Amniotic stem cell (primary cell): ENCODE results near the gene B3GALNT1.

Experiments
- DNase-seq: peaks from one replicate; lab custom pipeline; 2025; lab: John Stamatoyannopoulos, UW

The B3GALNT1 gene

GRCh38 chr3:161104561-161105551 is at the start of gene B3GALNT1:
Gene B3GALNT1, minus strand, starts transcription at chr3:161105349. Its CDS starts 18,595 bp downstream, at chr3:161086754.
- peak; percentile 34 for DNase-seq

GRCh38 chr3:161153480-161153879 is 48.3 kb upstream of the B3GALNT1 start:
- no peak for DNase-seq

DNA sequence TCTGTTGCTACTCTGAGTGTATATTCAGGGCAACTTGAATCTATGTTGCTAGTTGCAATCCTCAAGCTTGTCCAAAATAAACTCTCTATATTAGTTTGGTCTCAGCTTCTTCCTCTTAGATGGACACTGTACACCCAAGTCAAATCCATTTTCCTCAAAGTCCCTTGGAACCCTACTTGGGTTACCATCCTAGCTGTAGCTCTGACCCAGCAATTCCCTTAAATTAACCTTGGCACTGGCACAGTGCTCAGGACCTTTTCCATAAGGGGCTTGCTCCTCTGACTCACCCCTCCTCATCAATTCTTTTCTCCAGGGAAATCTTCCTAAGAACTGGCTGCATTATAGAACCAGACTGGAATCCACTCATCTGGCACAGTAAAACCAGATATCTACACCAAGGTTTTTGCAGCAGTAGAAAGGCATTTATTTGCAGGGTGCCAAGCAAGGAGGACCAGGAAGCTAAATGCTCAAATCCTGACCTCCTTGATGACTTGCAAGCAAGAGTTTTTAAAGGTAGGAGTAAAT is 44.9 kb upstream of the B3GALNT1 start:
- no peak for DNase-seq

DNA sequence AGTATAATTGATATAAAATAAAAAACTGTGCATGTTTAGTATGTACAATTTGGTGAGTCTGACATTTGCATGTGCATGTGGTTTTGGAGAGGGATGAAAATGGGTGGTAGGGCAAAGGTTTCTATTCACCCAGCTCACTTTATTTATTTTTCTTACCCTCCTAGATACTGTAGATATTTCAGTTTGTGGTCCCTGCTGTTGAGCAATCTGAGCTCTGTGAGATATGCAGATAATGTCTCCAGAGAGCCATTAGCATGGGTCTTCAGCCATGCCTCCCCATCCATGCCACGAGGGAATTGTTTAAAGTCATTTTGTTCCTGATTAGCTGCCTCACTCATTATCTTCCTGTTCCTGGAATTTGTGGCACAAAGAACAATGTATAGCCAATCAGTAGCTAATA is 44.4 kb upstream of the B3GALNT1 start:
- DNase-seq = no peak

DNA sequence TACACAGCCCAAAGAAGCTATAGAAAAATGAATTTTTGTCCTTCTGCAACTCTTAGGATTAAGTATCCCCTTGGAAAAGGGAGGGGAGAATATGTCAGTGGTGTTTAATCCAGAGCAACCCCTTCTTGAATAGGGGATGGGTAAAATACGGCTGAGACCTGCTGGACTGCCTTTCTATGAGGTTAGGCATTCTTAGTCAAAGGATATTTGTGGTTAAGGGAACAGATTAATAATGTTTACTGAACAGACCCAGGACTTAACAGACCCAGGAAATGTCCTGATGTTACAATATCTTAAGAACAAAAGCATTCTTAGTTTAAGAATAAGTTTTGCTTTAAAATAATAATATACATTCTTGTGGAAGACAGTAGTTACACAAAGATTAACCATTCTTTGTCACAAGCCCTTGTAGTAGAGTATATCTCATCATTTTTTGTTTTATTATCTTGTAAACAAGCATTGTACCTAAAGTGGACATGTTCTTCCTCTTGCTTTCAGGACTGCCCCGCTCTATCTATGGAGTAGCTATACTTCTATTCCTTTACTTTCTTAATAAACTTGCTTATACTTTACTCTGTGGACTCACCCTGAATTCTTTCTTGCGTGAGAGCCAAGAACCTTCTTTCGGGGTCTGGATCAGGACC is 43.8 kb upstream of the B3GALNT1 start:
- no peak for DNase-seq

GRCh38 chr3:161142486-161142885 is 37.3 kb upstream of the B3GALNT1 start:
- peak; percentile 3 for DNase-seq

GRCh38 chr3:161139686-161140085 is 34.5 kb upstream of the B3GALNT1 start:
- DNase-seq = no peak

DNA sequence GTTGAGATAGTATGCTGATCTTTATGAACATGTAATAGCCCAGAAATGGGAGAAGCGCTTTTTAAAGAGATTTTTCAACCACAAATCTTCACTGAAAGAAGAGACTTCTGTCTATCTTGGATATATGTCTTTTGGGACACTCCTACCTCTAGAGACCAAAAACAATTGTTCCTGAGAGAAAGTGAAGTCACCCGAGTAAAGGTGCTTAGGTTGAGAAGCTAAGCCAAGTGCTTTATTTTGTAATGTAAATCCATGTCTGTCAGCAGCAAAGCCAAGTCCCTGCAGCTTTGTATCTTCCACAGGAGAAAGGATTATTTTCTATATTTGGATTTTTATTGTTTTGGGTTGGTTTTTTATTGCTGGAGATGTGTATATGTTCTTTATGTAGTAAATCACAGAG is 32.1 kb upstream of the B3GALNT1 start:
- DNase-seq = no peak

DNA sequence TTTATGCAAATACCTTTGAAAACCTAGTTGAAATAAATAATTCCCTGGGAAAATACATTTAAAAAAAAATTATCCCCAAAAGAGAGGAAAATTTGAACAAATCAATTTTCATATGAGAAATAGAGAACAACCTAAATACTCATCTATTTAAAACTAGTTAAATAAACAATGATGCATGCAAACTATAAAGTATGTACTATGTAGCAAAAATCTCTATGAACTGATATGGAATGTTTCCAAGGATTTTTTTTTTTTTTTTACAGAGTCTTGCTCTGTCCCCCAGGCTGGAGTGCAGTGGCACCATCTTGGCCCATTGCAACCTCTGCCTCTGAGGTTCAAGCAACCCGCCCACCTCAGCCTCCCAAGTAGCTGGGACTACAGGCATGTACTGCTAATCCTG is 27.2 kb upstream of the B3GALNT1 start:
- DNase-seq = no peak

- no peak for DNase-seq
Observed at GRCh38 chr3:161126495-161126894, 21.3 kb upstream of the B3GALNT1 start.

- DNase-seq = no peak
Observed at GRCh38 chr3:161117646-161118045, 12.5 kb upstream of the B3GALNT1 start.

GRCh38 chr3:161108840-161109239 is 3.7 kb upstream of the B3GALNT1 start:
- no peak for DNase-seq

DNA sequence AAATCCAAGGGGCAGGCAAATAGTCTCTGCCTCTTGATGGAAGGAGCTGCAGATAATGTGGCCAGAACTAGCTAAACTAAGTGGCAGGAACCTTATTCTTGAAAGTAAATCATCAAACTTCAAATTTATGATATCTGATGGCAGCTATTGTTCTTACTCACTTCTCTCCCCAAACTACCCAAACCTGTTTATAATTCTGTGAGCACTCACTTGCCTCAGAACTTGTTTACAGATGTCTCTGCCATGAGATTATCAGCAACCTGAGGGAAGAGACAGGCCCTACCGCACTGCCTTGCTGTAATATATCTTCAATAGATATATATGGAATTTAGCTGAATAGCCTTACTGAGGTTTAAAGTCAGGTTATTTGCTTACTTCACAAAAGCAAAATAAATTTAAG is 2.2 kb upstream of the B3GALNT1 start:
- DNase-seq = no peak

- no peak for DNase-seq
Observed at GRCh38 chr3:161103776-161104385, 1.3 kb downstream of the B3GALNT1 start.

DNA sequence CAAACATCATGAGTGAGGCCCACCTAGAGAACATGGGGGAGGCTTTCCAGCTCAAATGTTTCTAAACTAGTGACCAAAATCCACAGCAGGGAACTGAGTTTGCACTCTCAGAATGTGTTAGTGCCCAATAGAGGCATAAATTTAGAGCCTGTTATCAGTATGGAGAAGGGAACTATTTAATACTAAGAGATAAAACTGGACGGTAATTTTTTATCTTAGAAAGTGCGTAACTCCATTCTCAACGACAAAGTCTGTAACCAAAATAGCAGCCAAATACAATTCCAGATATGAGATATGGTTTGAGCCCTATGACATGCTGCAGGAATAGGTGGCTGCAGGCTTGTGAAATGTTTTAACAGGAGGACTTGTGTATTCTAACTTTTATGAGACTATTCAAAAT is 3.5 kb downstream of the B3GALNT1 start:
- no peak for DNase-seq

- no peak for DNase-seq
Observed at GRCh38 chr3:161100994-161101393, 4.2 kb downstream of the B3GALNT1 start.

DNA sequence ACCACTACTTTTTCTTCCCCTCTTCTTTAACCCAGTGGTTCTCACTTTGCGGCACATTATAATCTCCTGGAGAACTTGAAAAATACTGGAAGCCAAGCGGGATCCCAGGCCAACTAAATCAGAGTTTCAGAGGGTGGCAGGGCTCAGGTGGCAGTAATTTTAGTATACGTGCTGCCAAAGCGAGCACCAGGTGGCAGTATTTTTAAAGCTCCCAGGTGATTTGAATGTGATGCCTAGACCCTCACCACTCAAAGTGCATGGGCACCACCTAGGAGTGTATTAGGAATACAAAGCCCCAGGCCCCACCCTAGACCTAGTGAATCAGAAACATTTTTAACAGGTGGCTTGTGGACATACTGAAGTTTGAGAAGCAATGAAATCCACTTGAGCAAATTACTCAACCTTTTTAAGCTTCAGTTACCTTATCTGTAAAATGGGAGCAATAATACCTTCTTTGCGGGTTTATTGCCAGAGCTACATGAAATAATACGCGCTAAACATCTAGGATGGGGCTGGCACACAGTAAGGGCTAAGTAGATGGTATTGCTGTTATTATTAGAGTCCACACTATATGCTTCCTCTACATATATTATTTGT is 8.3 kb downstream of the B3GALNT1 start:
- DNase-seq = no peak

DNA sequence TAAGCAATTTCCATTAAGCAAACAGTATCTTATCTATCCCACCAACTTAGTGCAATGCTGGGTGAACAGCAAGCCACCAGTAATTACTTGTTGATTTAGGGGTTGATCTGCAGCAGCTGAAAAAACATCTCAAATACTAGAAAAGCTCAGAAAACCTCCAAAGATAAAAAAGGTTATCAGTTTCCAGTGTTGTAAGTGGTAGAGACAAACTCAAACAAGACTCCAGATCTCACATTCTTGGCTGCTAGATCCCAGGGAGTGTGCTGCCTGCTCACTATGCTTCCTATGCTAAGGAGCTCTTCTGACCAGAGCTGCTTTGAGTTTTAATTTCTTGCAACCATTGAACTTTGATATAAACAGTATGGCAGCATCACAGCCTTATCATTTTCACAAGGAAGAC is 11.3 kb downstream of the B3GALNT1 start:
- no peak for DNase-seq

- DNase-seq = no peak
Observed at GRCh38 chr3:161084277-161084676, 20.9 kb downstream of the B3GALNT1 start.

DNA sequence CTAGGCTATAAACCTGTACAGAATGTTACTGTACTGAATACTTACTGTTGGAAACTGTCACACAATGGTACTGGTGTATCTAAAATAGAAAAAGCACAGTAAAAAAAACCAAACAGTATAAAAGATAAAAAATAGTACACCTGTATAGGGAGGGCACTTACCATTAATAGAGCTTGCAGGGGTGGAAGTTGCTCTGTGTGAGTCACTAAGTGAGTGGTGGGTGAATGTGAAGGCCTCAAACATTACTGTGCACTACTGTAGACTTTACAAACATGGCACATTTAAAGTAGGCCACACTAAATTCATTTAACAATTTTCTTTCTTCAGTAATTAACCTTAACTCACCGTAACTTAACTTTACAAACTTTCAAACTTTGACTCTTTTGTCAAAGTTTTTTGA is 22.0 kb downstream of the B3GALNT1 start:
- no peak for DNase-seq

DNA sequence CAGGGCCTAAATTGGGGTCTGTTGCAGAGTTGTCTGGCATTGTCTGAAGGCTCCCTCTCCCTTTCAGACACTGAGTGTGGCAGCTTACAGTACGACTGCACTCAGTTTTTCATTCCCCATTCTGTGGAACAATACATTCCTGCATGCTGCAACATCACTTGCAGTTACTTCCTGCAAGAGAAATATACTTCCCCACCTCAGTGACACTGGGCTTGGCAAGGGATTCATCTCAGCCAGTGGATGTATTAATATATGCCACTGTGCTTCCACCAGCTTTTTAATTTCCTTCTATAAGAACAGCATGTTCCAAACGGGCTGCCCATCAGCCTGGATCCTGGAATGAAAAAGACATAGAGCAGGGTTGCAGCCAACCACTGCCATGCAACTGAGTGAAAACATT is 23.1 kb downstream of the B3GALNT1 start:
- no peak for DNase-seq

DNA sequence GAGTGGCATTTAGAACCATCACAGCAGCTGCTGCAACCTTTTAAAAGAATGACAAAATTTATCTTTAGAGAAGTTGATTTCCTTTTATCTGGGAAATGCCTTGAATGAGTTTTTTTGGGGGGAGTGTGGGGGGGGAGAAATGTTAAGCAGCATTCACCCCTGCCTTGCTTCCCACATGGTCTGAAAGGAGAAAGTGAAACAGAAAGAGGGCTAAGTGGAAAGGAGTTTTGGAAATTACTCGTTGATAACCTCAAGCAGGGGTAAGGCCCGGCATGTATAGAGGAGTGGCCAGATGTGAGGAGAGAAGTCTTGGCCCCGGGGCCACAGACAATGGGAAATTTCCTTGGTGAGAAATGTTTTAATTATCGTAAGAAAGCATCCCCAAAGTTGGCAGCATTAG is 23.5 kb downstream of the B3GALNT1 start:
- DNase-seq = no peak
